Measurements from ENCODE around the gene SIRPB2. TPM values are rescaled to one million over a fixed set of nuclear protein-coding genes. Genes with fewer than 3 reads are reported as not detected.

Gene SIRPB2
- total and polyA plus RNA-seq, 2 of the 8 experiments (the other 6 are each of a cell fraction or from before 2014, with no cell fraction given): 0.28 TPM; not detected in 1

- ChIA-PET CTCF (ENCODE audit: partially characterized antibody) (interaction anchor here (0.8 to 4.6 kb wide), 9 partner anchors 14 to 588 kb away, joined by 3 to 63 read pairs (median 3); partner anchors contain the start of genes NSFL1C and SIRPB2), POLR2A (ENCODE audit: partially characterized antibody) (interaction anchor here (1.6 kb wide), 1 partner anchor 11 kb away, joined by 4 read pairs; no protein-coding TSS in a partner anchor)
- Histone ChIP-seq H2BK5ac (ENCODE audit: low read depth, low read length) (no peak overlapping the region), H3K4me1 (replicated peaks in 1 of 4; ENCODE audit: control insufficient read depth in 3 of 4, insufficient read depth in 4 of 4, low read length in 3 of 4) (peaks cover 4 to 7% (median 6%) of the 10 kb centered on the region in 4 experiments; a peak in 6 of 7 replicates), H3K4me3 (ENCODE audit: extremely low read depth in 1 of 4, insufficient read depth in 2 of 4, low read depth in 3 of 4, low read length in 4 of 4) (no peak overlapping the region), H4K5ac (ENCODE audit: insufficient read length, low read depth, low read length) (no peak overlapping the region), H3K9ac (replicated peaks in 1 of 4; ENCODE audit: extremely low read depth in 1 of 4, low read depth in 3 of 4, low read length in 3 of 4) (no peak overlapping the region), H3K56ac (replicated peaks; ENCODE audit: insufficient read length, low read depth, low read length) (no peak overlapping the region), H3K27ac (ENCODE audit: low read depth, low read length) (no peak overlapping the region), H3K14ac (ENCODE audit: insufficient read length) (no peak overlapping the region), H2AK5ac (ENCODE audit: low read depth, low read length) (no peak overlapping the region), H3K79me2 (ENCODE audit: control insufficient read depth in 1 of 2, insufficient read depth in 2 of 2, low read length in 2 of 2) (no peaks in the 10 kb centered on the region), H3K79me1 (ENCODE audit: low read depth, low read length) (no peaks in the 10 kb centered on the region), H3K4ac (replicated peaks; ENCODE audit: insufficient read length, low read depth, low read length) (no peak overlapping the region), H2BK120ac (replicated peaks; ENCODE audit: low read depth, low read length) (no peak overlapping the region), H4K91ac (replicated peaks; ENCODE audit: insufficient read length, low read length) (no peak overlapping the region), H3K9me3 (ENCODE audit: insufficient read depth in 2 of 2, low read depth in 1 of 2, low read length in 1 of 2) (no peaks in the 10 kb centered on the region), H4K20me1 (replicated peaks in 1 of 2; ENCODE audit: control insufficient read depth in 1 of 2, insufficient read depth in 2 of 2, low read length in 2 of 2) (no peaks in the 10 kb centered on the region), H3K36me3 (ENCODE audit: control insufficient read depth in 2 of 4, insufficient read depth in 4 of 4, low read length in 3 of 4) (no peaks in the 10 kb centered on the region), H3K23me2 (ENCODE audit: low read depth, low read length) (no peaks in the 10 kb centered on the region), H3K4me2 (ENCODE audit: insufficient read depth in 1 of 2, low read depth in 2 of 2, low read length in 2 of 2) (no peak overlapping the region), H2BK15ac (ENCODE audit: low read length) (0 out of 2 replicates have a peak overlapping the region, but pooled peaks have one; percentile 3), H4K8ac (ENCODE audit: extremely low read depth, insufficient read depth, low read length) (no peak overlapping the region), H2BK12ac (ENCODE audit: low read depth, low read length) (no peak overlapping the region), H2BK20ac (ENCODE audit: low read length) (no peak overlapping the region), H2AFZ (ENCODE audit: low read length) (no peak overlapping the region), H3K23ac (ENCODE audit: insufficient read length) (no peak overlapping the region), H3K27me3 (replicated peaks in 1 of 4; ENCODE audit: control insufficient read depth in 3 of 4, extremely low read depth in 1 of 4, insufficient read depth in 3 of 4, low read length in 3 of 4) (peaks cover 0 to under 1% (median 0%) of the 10 kb centered on the region in 4 experiments; a peak in 2 of 7 replicates), H3K18ac (ENCODE audit: extremely low read depth, low read length) (no peak overlapping the region)
- no peak for TF ChIP-seq EGR1 (IDR thresholded peaks at IDR 0.05; ENCODE audit: borderline replicate concordance, low read depth, low read length)
- TF ChIP-seq CHD1 (IDR thresholded peaks at IDR 0.05; ENCODE audit: low read depth, low read length): no peak
- TF ChIP-seq SIRT6 (IDR thresholded peaks at IDR 0.05; ENCODE audit: low read length): no peak
- no peak for TF ChIP-seq EP300 (IDR thresholded peaks at IDR 0.05; ENCODE audit: borderline replicate concordance in 1 of 2, low read depth in 2 of 2, low read length in 2 of 2)
- TF ChIP-seq RAD21 (IDR thresholded peaks at IDR 0.05 in 1 of 2, conservative IDR thresholded peaks at IDR 0.05 in 1 of 2; ENCODE audit: low read depth in 2 of 2, low read length in 2 of 2): no peak
- TF ChIP-seq GABPA (IDR thresholded peaks at IDR 0.05; ENCODE audit: borderline replicate concordance, insufficient read depth, low read length): no peak
- TF ChIP-seq POLR2AphosphoS5 (IDR thresholded peaks at IDR 0.05; ENCODE audit: low read depth, low read length): no peak
- TF ChIP-seq SIX5 (IDR thresholded peaks at IDR 0.05; ENCODE audit: low read depth, low read length): no peak
- no peak for TF ChIP-seq E2F6 (IDR thresholded peaks at IDR 0.05)
- no peak for TF ChIP-seq SP4 (IDR thresholded peaks at IDR 0.05; ENCODE audit: low read length)
- no peak for TF ChIP-seq SAP30 (IDR thresholded peaks at IDR 0.05; ENCODE audit: insufficient read depth, insufficient replicate concordance, low read length)
- FAIRE-seq (no peak), DNase-seq (ENCODE audit: low read depth in 1 of 2, low spot score in 2 of 2) (no peak)
- 89% methylated on average over 3 of the region's 3 CpGs; no CpG with 5 or more reads in 1 of the 2 experiments for WGBS, 2 experiments (ENCODE audit: extremely low coverage in 1 of 2, insufficient coverage in 1 of 2, insufficient read length in 1 of 2, insufficient replicate concordance in 2 of 2, low coverage in 1 of 2, low lambda C conversion rate in 2 of 2, missing lambda C conversion rate in 1 of 2)
Measured at GRCh38 chr20:1505361-1505760, 14.1 kb upstream of the SIRPB2 start.

Data from H1 (cell line).